Peyer's patch (tissue), 4 donors: Measurements from ENCODE around the gene PITX1.

Experiments used
- CTCF ChIP-seq, 6 experiments: fragments of 450-650 bp in 4 of 6; fragments of 200-600 bp in 2 of 6; sonication (generic) in 1 of 6; IDR thresholded peaks; one replicate each; pipeline ENCODE4 v1.5.1; 2017 to 2019; ENCODE audit warnings: antibody characterized with exemption in 6 of 6, mild to moderate bottlenecking in 3 of 6, moderate library complexity in 1 of 6
- POLR2A ChIP-seq, 2 donors: fragments of 450-650 bp; IDR thresholded peaks; one replicate each; pipeline ENCODE4 v1.5.1; 2017; ENCODE audit warnings: antibody characterized with exemption in 2 of 2, mild to moderate bottlenecking in 2 of 2, moderate library complexity in 2 of 2

- TF ChIP-seq CTCF (IDR thresholded peaks at IDR 0.05) (no peak), POLR2A (IDR thresholded peaks at IDR 0.05) (no peak)
Measured at GRCh38 chr5:135056316-135057030, 22.4 kb upstream of the PITX1 start.
